Occipital lobe (tissue), 2 donors: ENCODE data around the gene BMP6. TPM values are rescaled to one million over a fixed set of nuclear protein-coding genes. Genes with fewer than 3 reads are reported as not detected.

Source experiments
- DNase-seq: peaks from one replicate; lab custom pipeline; 2025; lab: John Stamatoyannopoulos, UW
- total RNA-seq: library from RNA; depleted of rRNA; stranded (reverse); fragments of >200 nt; gene quantifications from one replicate; pipeline ENCODE4 v1.2.3, GENCODE V29; 2014

The BMP6 gene
- total RNA-seq, 1 donor from 2014 or later, result 6.9 TPM

GRCh38 chr6:7719364-7719850 lies 6.5 kb upstream of the BMP6 start:
- no peak for DNase-seq

GRCh38 chr6:7720346-7720745 lies 5.6 kb upstream of the BMP6 start:
- DNase-seq, result no peak

- no peak for DNase-seq
Observed at GRCh38 chr6:7721649-7722048, 4.2 kb upstream of the BMP6 start.

- no peak for DNase-seq
Observed at GRCh38 chr6:7723041-7723447, 2.9 kb upstream of the BMP6 start.

- DNase-seq, result no peak
Observed at GRCh38 chr6:7723554-7723953, 2.3 kb upstream of the BMP6 start.

GRCh38 chr6:7725412-7725811 lies 487 bp upstream of the BMP6 start:
- DNase-seq, result no peak

- no peak for DNase-seq
Observed at GRCh38 chr6:7726416-7727085, 652 bp downstream of the BMP6 start.

GRCh38 chr6:7727086-7727945 lies 1.4 kb downstream of the BMP6 start:
- DNase-seq, result no peak

- DNase-seq, result no peak
Observed at GRCh38 chr6:7727946-7728854, 2.3 kb downstream of the BMP6 start.

- DNase-seq, result no peak
Observed at GRCh38 chr6:7728855-7729590, 3.1 kb downstream of the BMP6 start.

GRCh38 chr6:7730001-7730783 lies 4.3 kb downstream of the BMP6 start:
- DNase-seq, result no peak

- DNase-seq, result no peak
Observed at GRCh38 chr6:7730784-7731227, 4.9 kb downstream of the BMP6 start.

- no peak for DNase-seq
Observed at GRCh38 chr6:7731294-7731693, 5.4 kb downstream of the BMP6 start.

- no peak for DNase-seq
Observed at GRCh38 chr6:7732228-7732627, 6.3 kb downstream of the BMP6 start.

GRCh38 chr6:7734707-7735383 lies 8.9 kb downstream of the BMP6 start:
- DNase-seq, result no peak

- DNase-seq, result no peak
Observed at GRCh38 chr6:7737106-7737505, 11.2 kb downstream of the BMP6 start.

- no peak for DNase-seq
Observed at GRCh38 chr6:7737867-7738266, 12.0 kb downstream of the BMP6 start.

- DNase-seq, result no peak
Observed at GRCh38 chr6:7742223-7742785, 16.4 kb downstream of the BMP6 start.

- no peak for DNase-seq
Observed at GRCh38 chr6:7745942-7746341, 20.0 kb downstream of the BMP6 start.
